AG10803 (cell line): ENCODE results near the gene MDGA2.
"Not testable (repeated sequence)": the region's sequence is repeated elsewhere in the genome, so short reads cannot be mapped to it uniquely, and the experiment has no call there.

Experiments
- DNase-seq: peaks from one replicate; pipeline ENCODE4 v3.0.0; 2010; ENCODE audit warnings: low read depth
- H3K4me3 ChIP-seq: 2 replicates; pipeline ENCODE4 v1.5.1; 2011; ENCODE audit warnings: mild to moderate bottlenecking, low read length, control low read depth
- TF ChIP-seq, protein P1 (sequence below): conservative IDR thresholded peaks from 2 replicates; pipeline ENCODE4 v1.5.1; 2011; ENCODE audit warnings: mild to moderate bottlenecking, low read length, control low read depth, inconsistent platforms

Gene MDGA2

DNA sequence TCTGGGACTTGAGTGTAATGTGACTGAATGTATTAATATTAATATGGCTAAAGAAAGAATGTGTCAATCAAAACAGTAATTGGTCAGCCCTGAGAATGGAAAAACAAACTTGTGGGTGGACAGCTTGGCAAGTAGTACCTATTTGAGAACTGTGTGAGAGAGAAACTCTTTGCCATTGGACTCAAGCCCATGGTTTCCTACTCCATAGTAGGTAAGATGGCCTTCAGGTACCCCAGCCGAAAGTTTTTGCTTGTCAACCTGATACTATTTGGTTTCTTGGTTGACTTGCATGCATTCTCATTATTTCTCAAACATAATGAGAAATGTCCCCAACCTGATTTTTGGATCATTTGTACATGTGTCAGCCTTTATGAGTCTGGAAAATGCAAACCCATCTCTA, 391.1 kb downstream of the MDGA2 start:
- TF ChIP-seq, protein P1, sequence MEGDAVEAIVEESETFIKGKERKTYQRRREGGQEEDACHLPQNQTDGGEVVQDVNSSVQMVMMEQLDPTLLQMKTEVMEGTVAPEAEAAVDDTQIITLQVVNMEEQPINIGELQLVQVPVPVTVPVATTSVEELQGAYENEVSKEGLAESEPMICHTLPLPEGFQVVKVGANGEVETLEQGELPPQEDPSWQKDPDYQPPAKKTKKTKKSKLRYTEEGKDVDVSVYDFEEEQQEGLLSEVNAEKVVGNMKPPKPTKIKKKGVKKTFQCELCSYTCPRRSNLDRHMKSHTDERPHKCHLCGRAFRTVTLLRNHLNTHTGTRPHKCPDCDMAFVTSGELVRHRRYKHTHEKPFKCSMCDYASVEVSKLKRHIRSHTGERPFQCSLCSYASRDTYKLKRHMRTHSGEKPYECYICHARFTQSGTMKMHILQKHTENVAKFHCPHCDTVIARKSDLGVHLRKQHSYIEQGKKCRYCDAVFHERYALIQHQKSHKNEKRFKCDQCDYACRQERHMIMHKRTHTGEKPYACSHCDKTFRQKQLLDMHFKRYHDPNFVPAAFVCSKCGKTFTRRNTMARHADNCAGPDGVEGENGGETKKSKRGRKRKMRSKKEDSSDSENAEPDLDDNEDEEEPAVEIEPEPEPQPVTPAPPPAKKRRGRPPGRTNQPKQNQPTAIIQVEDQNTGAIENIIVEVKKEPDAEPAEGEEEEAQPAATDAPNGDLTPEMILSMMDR: no peak
- no peak overlapping the region for H3K4me3 ChIP-seq
- DNase-seq: no peak

DNA sequence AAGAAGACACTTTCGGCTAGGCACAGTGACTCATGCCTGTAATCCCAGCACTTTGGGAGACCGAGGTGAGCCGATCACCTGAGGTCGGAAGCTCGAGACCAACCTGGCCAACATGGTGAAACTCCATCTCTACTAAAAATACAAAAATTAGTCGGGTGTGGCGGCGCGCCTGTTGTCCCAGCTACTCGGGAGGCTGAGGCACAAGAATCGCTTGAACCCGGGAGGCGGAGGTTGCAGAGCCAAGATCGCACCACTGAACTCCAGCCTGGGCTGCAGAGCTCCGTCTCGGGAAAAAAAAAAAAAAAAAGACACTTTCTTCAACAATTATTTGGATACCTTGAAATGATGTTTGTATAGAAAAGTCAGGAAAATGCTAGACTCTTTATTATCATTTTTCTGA, 393.6 kb downstream of the MDGA2 start:
- not testable (repeated sequence) for DNase-seq, H3K4me3 ChIP-seq

DNA sequence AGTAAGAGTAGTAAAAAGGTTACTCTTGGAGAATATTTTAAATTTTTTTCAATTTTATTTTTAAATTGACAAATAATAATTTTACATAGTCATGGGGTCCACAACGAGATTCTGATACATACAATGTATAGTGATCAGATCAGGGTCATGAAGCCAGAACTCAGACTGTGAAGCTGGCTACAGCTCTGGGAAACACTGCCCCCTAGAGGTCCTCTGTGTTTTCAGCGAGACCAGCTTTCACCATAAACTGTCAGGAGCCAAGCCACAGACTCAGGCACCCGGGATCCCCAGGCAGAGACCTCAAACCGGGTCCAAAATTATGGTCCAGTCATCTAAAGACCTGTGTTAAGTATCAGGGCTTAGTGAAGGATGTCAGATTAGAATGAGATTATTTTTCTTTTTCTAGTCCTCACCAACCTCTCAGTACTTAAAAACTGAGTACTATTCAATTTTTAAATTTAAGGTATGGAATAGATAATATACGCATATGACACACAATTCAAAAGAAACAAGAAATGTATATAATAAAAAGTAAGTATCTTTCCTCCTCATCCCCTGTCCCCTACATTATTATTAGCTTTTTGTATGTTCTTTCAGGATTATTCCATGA, 397.1 kb downstream of the MDGA2 start:
- DNase-seq: no peak
- H3K4me3 ChIP-seq: no peak overlapping the region
- TF ChIP-seq, protein P1: peak; percentile 37

DNA sequence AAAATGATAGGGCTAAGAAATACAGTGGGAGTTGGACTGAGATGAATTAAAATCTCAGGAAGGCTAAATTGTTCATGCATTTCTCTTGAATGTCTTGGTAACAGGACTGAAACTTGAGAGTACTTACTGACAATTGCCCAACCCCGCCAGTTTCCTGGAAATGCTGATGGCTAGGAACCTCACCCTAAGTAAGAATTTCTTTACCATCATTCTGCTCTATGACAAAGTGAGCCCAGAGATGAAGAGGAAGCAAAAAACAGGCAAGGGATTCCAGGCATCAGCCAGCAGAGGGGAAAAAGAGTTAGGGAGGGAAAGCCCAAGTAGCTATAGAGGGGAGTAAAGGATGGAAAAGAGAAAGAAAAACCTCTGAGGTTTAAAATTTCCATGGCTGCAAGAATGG, 397.7 kb downstream of the MDGA2 start:
- no peak overlapping the region for H3K4me3 ChIP-seq
- DNase-seq: no peak
- TF ChIP-seq, protein P1: no peak

DNA sequence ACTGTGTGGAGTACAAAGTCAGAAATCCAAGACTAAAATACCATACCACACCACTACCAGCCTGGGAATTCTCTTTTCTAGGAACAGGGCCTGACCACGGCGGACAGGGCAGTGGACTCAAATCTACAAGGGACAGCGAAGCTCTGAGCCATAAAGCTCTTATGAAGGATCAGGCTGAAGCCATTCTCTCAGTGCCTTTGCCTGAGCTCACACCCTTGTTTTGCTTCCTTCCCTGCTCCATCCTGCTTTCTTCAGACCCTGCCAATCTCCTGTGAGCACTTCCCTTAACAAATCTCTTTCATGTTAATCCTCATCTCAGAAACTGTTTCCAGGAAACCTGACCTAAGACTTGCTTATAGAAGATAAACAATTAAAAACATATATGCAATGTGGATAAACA, 398.5 kb downstream of the MDGA2 start:
- TF ChIP-seq, protein P1: no peak
- no peak for DNase-seq
- H3K4me3 ChIP-seq: no peak overlapping the region

DNA sequence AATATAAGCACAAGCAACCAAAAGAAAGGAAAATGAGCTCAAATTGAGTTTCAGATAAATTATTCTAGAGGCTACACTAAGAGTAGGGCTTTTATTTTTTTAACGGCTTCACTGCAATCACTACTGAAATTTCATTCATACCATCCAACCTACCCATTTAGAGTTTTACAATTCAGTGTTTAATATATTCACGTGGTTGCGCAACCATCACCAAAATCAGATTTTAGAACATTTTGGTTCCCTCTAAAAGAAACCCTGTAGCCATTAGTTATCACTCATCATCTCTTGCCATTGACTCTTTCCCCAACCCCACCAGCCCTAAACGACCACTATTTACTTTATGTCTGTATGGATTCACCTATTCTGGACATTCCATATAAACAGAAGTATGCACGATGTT, 401.5 kb downstream of the MDGA2 start:
- no peak overlapping the region for H3K4me3 ChIP-seq
- TF ChIP-seq, protein P1: no peak
- no peak for DNase-seq

DNA sequence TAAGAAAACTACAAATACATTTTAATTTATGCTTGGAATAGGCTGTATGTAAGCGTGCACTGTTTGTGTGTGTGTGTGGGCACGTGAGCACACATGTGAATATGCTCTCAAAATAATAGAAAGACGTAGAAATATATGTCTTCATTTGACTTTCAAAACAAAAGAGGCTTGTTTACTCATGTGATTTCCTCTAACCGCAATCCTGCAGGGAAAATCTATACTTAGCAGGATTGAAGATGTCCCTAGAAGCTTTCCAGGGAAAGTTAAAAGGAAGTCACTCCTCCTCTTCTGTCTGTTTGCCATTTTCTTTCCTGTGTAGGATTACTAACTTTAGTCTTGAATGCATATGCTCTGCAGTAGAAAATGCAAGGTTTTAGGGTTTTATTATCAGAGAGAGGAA, 404.7 kb downstream of the MDGA2 start:
- no peak overlapping the region for H3K4me3 ChIP-seq
- TF ChIP-seq, protein P1: no peak
- no peak for DNase-seq
